Spinal cord (tissue), 10 donors: ENCODE data around the gene EHD2. TPM values are rescaled to one million over a fixed set of nuclear protein-coding genes. Genes with fewer than 3 reads are reported as not detected.
A peak's percentile ranks its signal among the peaks of the same experiment; 100 is the strongest.
"Not testable (repeated sequence)": the region's sequence is repeated elsewhere in the genome, so short reads cannot be mapped to it uniquely, and the experiment has no call there.

Experiments used
- DNase-seq, 6 donors: peaks; one replicate each; pipeline versions ENCODE4 v3.0.0 to v3.0.0-alpha.2; 2013 to 2015; ENCODE audit warnings: low spot score in 6 of 6, low read depth in 4 of 6
- H3K27ac ChIP-seq: one replicate; pipeline ENCODE4 v1.5.1; 2013; ENCODE audit warnings: low read depth, low read length, control low read depth
- H3K27me3 ChIP-seq: one replicate; pipeline ENCODE4 v1.6.1; 2013; ENCODE audit warnings: low read length; ENCODE audit not compliant: control insufficient read depth, insufficient read depth
- H3K36me3 ChIP-seq: one replicate; pipeline ENCODE4 v1.6.1; 2013; ENCODE audit warnings: low read length; ENCODE audit not compliant: control insufficient read depth, insufficient read depth
- H3K4me1 ChIP-seq: one replicate; pipeline ENCODE4 v1.6.1; 2013; ENCODE audit warnings: low read length; ENCODE audit not compliant: control insufficient read depth, insufficient read depth
- H3K4me3 ChIP-seq: one replicate; pipeline ENCODE4 v1.5.1; 2013; ENCODE audit warnings: low read depth, low read length, control low read depth
- H3K9me3 ChIP-seq: one replicate; pipeline ENCODE4 v1.6.1; 2013; ENCODE audit warnings: low read length; ENCODE audit not compliant: control insufficient read depth, insufficient read depth
- WGBS: methylation state at CpG from one replicate; pipeline ENCODE4 v1.1.5; 2013; ENCODE audit warnings: missing lambda C conversion rate; ENCODE audit not compliant: insufficient coverage; 5-methylcytosine and 5-hydroxymethylcytosine counted together
- polyA plus RNA-seq, 2 donors: library from polyadenylated mRNA; unstranded; fragments of 120-200 nt; gene quantifications; one replicate each; pipeline ENCODE4 v1.2.1, GENCODE V29; 2013; ENCODE audit not compliant: insufficient read length in 2 of 2
- total RNA-seq, 2 donors: library from RNA; depleted of rRNA in 1 of 2; stranded (reverse); fragments of 120-200 nt in 1 of 2; fragments of >200 nt in 1 of 2; gene quantifications; one replicate each; pipeline versions ENCODE4 v1.2.3 to v1.2.4, GENCODE V29; 2013 to 2014
- donor health status: healthy.

Gene EHD2
- total and polyA plus RNA-seq, 4 donors = 16.0 to 26.4 (median 20.3) TPM

- Histone ChIP-seq H3K27me3 (peaks cover 4% of the 10 kb centered on the region), H3K36me3 (peaks cover 1% of the 10 kb centered on the region), H3K27ac (no peak overlapping the region), H3K4me1 (peaks cover 2% of the 10 kb centered on the region), H3K9me3 (no peaks in the 10 kb centered on the region), H3K4me3 (no peak overlapping the region)
- WGBS = 55% methylated on average over 4 of the region's 4 CpGs
- no peak for DNase-seq
Observed at GRCh38 chr19:47735131-47735530, 21.9 kb downstream of the EHD2 start.

- Histone ChIP-seq H3K36me3 (peaks cover 7% of the 10 kb centered on the region), H3K4me1 (peaks cover 26% of the 10 kb centered on the region), H3K4me3 (no peak overlapping the region), H3K27me3 (no peaks in the 10 kb centered on the region), H3K27ac (no peak overlapping the region), H3K9me3 (no peaks in the 10 kb centered on the region)
- WGBS = 86% methylated on average over 48 of the region's 48 CpGs
- DNase-seq = no peak
Observed at GRCh38 chr19:47740866-47741519, 27.8 kb downstream of the EHD2 start.

GRCh38 chr19:47741544-47742140 lies 28.4 kb downstream of the EHD2 start:
- Histone ChIP-seq H3K36me3 (peaks cover 9% of the 10 kb centered on the region), H3K27me3 (no peaks in the 10 kb centered on the region), H3K9me3 (no peaks in the 10 kb centered on the region), H3K4me3 (no peak overlapping the region), H3K27ac (no peak overlapping the region), H3K4me1 (peaks cover 32% of the 10 kb centered on the region)
- no peak for DNase-seq
- 88% methylated on average over 13 of the region's 15 CpGs for WGBS

GRCh38 chr19:47742634-47743033 lies 29.4 kb downstream of the EHD2 start:
- Histone ChIP-seq H3K36me3 (peaks cover 15% of the 10 kb centered on the region), H3K9me3 (no peaks in the 10 kb centered on the region), H3K4me3 (peak overlapping the region; percentile 52), H3K27ac (peak overlapping the region; percentile 91), H3K4me1 (peaks cover 35% of the 10 kb centered on the region), H3K27me3 (no peaks in the 10 kb centered on the region)
- no peak for DNase-seq
- 31% methylated on average over 4 of the region's 13 CpGs for WGBS

DNA sequence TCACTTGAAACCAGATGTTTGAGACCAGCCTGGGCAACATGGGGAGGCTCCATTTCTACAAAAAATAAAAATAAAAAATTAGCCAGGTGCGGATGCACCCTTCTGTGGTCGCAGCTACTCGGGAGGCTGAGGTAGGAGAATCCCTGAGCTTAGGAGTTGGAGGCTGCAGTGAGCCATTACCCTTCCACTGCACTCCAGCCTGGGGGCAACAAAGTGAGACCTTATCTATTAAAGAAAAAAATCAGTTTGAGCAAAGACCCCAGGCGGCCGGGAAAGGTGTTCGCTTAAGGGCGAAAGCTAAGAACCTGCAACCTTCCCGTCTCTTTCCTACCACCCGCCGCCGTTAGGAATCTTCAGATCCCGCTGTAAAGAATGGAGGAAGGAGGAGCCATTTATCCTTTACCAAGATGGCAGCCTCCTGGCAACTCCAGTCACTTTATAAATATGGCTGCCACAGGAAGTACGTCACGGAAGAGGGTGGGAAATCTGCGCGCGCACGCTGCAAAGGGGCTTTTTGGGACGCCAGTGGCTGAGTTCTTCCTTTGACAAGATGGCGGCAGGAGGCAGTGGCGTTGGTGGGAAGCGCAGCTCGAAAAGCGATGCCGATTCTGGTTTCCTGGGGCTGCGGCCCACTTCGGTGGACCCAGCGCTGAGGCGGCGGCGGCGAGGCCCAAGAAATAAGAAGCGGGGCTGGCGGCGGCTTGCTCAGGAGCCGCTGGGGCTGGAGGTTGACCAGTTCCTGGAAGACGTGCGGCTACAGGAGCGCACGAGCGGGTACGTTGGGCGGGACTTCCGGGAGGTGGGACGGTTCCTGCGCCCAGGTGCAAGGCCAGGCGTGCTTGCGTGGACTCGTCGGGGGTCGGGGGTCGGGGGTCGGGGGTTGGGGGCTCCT lies 32.0 kb downstream of the EHD2 start, which contains the start of gene NOP53:
Gene NOP53 (plus strand): TSS at position 537 of the 892 bp plus-strand sequence. CDS start 14 bp downstream, at position 551.
- WGBS = 0% methylated on average over 29 of the region's 53 CpGs
- peak within 1 kb of the TSS; percentile 85 for H3K4me3 ChIP-seq
- DNase-seq = peak; percentile 94 to 99 (median 96)
- H3K4me1 ChIP-seq = peaks cover 35% of the 10 kb centered on the region
- H3K27ac ChIP-seq = peak within 1 kb of the TSS; percentile 97
- H3K9me3 ChIP-seq = no peaks in the 10 kb centered on the region
- H3K27me3 ChIP-seq = no peaks in the 10 kb centered on the region
- peaks cover 38% of the 10 kb centered on the region for H3K36me3 ChIP-seq

DNA sequence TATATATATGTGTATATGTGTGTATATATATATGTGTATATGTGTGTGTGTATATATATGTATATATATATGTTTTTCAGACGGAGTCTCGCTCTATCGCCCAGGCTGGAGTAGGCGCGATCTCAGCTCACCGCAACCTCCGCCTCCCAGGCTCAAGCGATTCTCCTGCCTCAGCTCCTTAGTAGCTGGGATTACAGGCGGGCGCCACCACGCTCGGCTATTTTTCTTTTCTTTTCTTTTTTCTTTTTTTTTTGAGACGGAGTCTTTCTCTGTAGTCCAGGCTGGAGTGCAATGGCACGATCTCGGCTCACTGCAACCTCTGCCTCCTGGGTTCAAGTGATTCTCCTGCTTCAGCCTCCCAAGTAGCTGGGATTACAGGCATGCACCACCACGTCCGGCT lies 32.9 kb downstream of the EHD2 start:
- H3K27me3 ChIP-seq, DNase-seq, H3K27ac ChIP-seq, H3K9me3 ChIP-seq: not testable (repeated sequence)
- Histone ChIP-seq H3K4me1 (peaks cover 35% of the 10 kb centered on the region), H3K36me3 (peaks cover 43% of the 10 kb centered on the region), H3K4me3 (peak overlapping the region; percentile 85)
- WGBS = 88% methylated on average over 9 of the region's 17 CpGs

DNA sequence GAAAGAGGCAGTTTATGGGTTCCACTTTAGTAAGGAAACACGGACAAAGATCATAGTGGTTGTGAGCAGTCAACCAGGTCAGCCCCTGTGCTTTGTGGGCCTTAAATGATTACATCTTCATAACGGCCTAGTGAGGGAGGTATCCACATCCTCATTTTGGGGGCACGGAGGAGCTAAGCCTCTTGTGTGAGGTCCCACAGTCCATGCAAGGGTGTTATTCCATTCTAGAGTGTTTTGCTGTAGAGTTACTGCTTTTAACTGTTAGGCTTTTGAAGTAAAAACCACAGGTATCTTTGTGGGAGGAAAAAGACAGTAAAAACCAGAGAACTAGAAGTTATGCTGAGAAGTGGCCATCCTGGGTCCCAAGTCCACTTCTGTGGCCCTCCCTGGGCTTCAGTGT lies 36.1 kb downstream of the EHD2 start:
- WGBS = 92% methylated on average over 3 of the region's 3 CpGs
- DNase-seq = no peak
- Histone ChIP-seq H3K4me1 (peaks cover 17% of the 10 kb centered on the region), H3K36me3 (peaks cover 70% of the 10 kb centered on the region), H3K27ac (no peak overlapping the region), H3K27me3 (no peaks in the 10 kb centered on the region), H3K4me3 (no peak overlapping the region), H3K9me3 (no peaks in the 10 kb centered on the region)

DNA sequence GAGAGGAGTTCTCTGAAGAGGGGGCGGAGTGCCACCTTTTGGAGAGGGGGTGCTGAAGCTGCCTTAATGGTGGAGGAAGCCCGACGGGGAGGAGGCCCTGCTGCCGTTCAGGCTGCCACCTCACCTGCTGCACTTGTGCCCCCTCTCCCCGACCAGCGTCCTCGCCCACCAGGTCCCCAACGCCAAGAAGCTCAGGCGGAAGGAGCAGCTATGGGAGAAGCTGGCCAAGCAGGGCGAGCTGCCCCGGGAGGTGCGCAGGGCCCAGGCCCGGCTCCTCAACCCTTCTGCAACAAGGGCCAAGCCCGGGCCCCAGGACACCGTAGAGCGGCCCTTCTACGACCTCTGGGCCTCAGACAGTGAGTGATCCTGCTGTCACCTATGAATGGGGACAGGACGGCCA lies 37.5 kb downstream of the EHD2 start:
- DNase-seq = no peak
- Histone ChIP-seq H3K9me3 (no peaks in the 10 kb centered on the region), H3K27me3 (no peaks in the 10 kb centered on the region), H3K4me3 (no peak overlapping the region), H3K36me3 (peaks cover 85% of the 10 kb centered on the region), H3K27ac (no peak overlapping the region), H3K4me1 (peaks cover 10% of the 10 kb centered on the region)
- 95% methylated on average over 18 of the region's 18 CpGs for WGBS

DNA sequence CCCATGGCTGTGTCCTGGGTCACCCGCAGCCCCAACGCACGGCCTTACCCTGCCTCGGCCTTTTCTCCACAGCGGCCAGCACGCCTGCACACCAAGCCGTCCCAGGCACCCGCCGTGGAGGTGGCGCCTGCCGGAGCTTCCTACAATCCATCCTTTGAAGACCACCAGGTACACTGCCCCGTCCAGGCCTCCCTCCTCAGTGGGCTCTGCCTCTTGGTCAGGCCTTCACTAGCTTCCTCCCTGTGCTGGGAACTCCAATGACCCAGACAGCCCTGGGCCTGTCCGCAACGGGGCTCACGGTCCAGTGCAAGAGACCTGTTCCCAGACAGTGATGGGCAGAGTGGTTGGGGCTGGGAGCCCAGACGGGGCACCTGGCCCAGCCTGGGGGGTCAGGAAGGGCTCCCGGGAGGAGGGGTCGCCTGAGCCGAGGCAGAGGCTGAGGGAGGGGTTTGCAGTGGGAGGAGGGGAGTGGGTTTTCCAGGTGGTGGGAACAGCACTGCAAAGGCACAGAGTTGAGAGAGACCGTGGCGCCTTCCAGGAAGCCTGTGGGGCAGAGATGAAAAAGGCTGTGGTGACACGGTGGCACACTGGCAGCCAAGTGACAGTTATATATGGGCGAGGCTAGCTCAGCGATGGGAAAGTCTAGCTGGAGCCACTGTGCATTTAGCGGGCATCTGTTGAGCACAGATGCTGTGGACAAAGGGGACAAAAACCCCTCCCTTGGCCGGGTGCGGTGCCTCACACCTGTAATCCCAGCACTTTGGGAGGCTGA lies 39.4 kb downstream of the EHD2 start:
- Histone ChIP-seq H3K9me3 (no peaks in the 10 kb centered on the region), H3K27me3 (no peaks in the 10 kb centered on the region), H3K4me3 (no peak overlapping the region), H3K27ac (no peak overlapping the region), H3K4me1 (no peaks in the 10 kb centered on the region), H3K36me3 (peaks cover 96% of the 10 kb centered on the region)
- 93% methylated on average over 25 of the region's 27 CpGs for WGBS
- no peak for DNase-seq
